Forelimb muscle (tissue), 1 donor: ENCODE measurements around the gene CITED4. TPM values are rescaled to one million over a fixed set of nuclear protein-coding genes. Genes with fewer than 3 reads are reported as not detected.

ENCODE experiments used
- DNase-seq: peaks from one replicate; pipeline ENCODE4 v3.0.0-alpha.2; 2013; ENCODE audit warnings: low read depth
- polyA plus RNA-seq: library from polyadenylated mRNA; unstranded; fragments of 120-200 nt; gene quantifications from one replicate; pipeline ENCODE4 v1.2.1, GENCODE V29; 2013; ENCODE audit not compliant: insufficient read length

CITED4 gene
- polyA plus RNA-seq, 1 donor = 2.6 TPM

- no peak for DNase-seq
These were observed 8.3 kb downstream of the CITED4 start for GRCh38 chr1:40853885-40854170.

GRCh38 chr1:40853113-40853884 is 8.9 kb downstream of the CITED4 start:
- DNase-seq = no peak

GRCh38 chr1:40851643-40852042 is 10.5 kb downstream of the CITED4 start:
- DNase-seq = no peak

GRCh38 chr1:40849801-40850592 is 12.2 kb downstream of the CITED4 start:
- no peak for DNase-seq

GRCh38 chr1:40848530-40849189 is 13.5 kb downstream of the CITED4 start:
- DNase-seq = no peak

- no peak for DNase-seq
These were observed 15.0 kb downstream of the CITED4 start for GRCh38 chr1:40847023-40847745.

GRCh38 chr1:40845895-40846294 is 16.3 kb downstream of the CITED4 start:
- no peak for DNase-seq

- no peak for DNase-seq
These were observed 17.0 kb downstream of the CITED4 start for GRCh38 chr1:40844887-40845878.

- no peak for DNase-seq
These were observed 18.1 kb downstream of the CITED4 start for GRCh38 chr1:40844079-40844478.

- DNase-seq = no peak
These were observed 19.5 kb downstream of the CITED4 start for GRCh38 chr1:40842691-40843090.

GRCh38 chr1:40842207-40842606 is 20.0 kb downstream of the CITED4 start:
- DNase-seq = no peak

GRCh38 chr1:40841602-40842001 is 20.6 kb downstream of the CITED4 start:
- DNase-seq = no peak

GRCh38 chr1:40840526-40841323 is 21.4 kb downstream of the CITED4 start:
- no peak for DNase-seq

GRCh38 chr1:40839943-40840335 is 22.2 kb downstream of the CITED4 start:
- no peak for DNase-seq

- no peak for DNase-seq
These were observed 22.9 kb downstream of the CITED4 start for GRCh38 chr1:40838980-40839942.

GRCh38 chr1:40838045-40838979 is 23.9 kb downstream of the CITED4 start:
- DNase-seq = no peak

GRCh38 chr1:40837601-40838000 is 24.6 kb downstream of the CITED4 start:
- DNase-seq = no peak

GRCh38 chr1:40836283-40836682 is 25.9 kb downstream of the CITED4 start:
- no peak for DNase-seq
